ENCODE data around the gene COL5A1. TPM values are rescaled to one million over a fixed set of nuclear protein-coding genes. Genes with fewer than 3 reads are reported as not detected.

Gene COL5A1
- total RNA-seq, 1 experiment from 2014 or later = 9.5 TPM

GRCh38 chr9:134730011-134730760 lies 88.6 kb downstream of the COL5A1 start:
- peaks cover 0 to 3% of the 10 kb centered on the region in 2 experiments; a peak in 1 of 5 replicates for H3K9me3 Mint-ChIP-seq
- Histone ChIP-seq H3K79me1 (ENCODE audit: insufficient read depth, low read depth, low read length, poor library complexity, severe bottlenecking) (no peaks in the 10 kb centered on the region), H4K91ac (ENCODE audit: insufficient read length, low read depth, low read length) (no peak overlapping the region), H2BK15ac (ENCODE audit: low read depth, low read length) (no peak overlapping the region), H3K4me2 (ENCODE audit: insufficient read depth, insufficient read length, low read length) (no peak overlapping the region), H2BK20ac (ENCODE audit: low read depth, low read length, poor library complexity, severe bottlenecking) (no peak overlapping the region), H2AK5ac (ENCODE audit: insufficient read length, low read length) (no peak overlapping the region), H3K4ac (ENCODE audit: low read depth, low read length) (no peak overlapping the region), H2BK12ac (ENCODE audit: insufficient read length, low read depth, low read length) (no peak overlapping the region), H2AFZ (ENCODE audit: low read length) (no peak overlapping the region), H3K23ac (ENCODE audit: insufficient read length, low read depth, low read length) (no peak overlapping the region), H4K20me1 (ENCODE audit: control insufficient read depth, insufficient read depth, insufficient read length) (no peaks in the 10 kb centered on the region), H4K8ac (replicated peaks; ENCODE audit: insufficient read length, low read depth, low read length) (no peak overlapping the region), H2BK120ac (ENCODE audit: low read depth, low read length, poor library complexity, severe bottlenecking) (no peak overlapping the region), H4K5ac (ENCODE audit: insufficient read length, low read depth, low read length) (no peak overlapping the region), H3K56ac (ENCODE audit: insufficient read length, low read depth, low read length) (no peak overlapping the region), H3K27ac (ENCODE audit: insufficient read length, low read depth, low read length) (no peak overlapping the region), H2BK5ac (ENCODE audit: insufficient read length, low read length) (no peak overlapping the region), H3K27me3 (ENCODE audit: insufficient read depth, low read length) (no peaks in the 10 kb centered on the region), H3K4me1 (ENCODE audit: insufficient read depth, low read length) (no peaks in the 10 kb centered on the region), H3K9ac (ENCODE audit: extremely low read depth, insufficient read length, low read length) (no peak overlapping the region), H3K18ac (ENCODE audit: insufficient read length, low read depth, low read length) (no peak overlapping the region), H3K9me3 (ENCODE audit: control insufficient read depth, low read depth, low read length) (no peaks in the 10 kb centered on the region), H3K23me2 (ENCODE audit: insufficient read length, low read depth, low read length, poor library complexity, severe bottlenecking) (no peaks in the 10 kb centered on the region), H3K79me2 (ENCODE audit: insufficient read depth, low read length) (no peaks in the 10 kb centered on the region), H3K14ac (ENCODE audit: insufficient read depth, low read length) (no peak overlapping the region), H3T11ph (ENCODE audit: low read length) (no peak overlapping the region)
- no peak for DNase-seq
- no peak overlapping the region; a peak in 1 of 5 replicates for H3K4me3 Mint-ChIP-seq
- H3K36me3 Mint-ChIP-seq (ENCODE audit: insufficient read depth in 1 of 3, low read depth in 3 of 3) = peaks cover 0 to 4% (median 0%) of the 10 kb centered on the region in 3 experiments; a peak in 3 of 7 replicates
- WGBS (ENCODE audit: extremely low coverage, insufficient read length, low lambda C conversion rate) = no CpG with 5 or more reads among the region's 23 CpGs
- H3K27me3 Mint-ChIP-seq (ENCODE audit: low read depth) = no peaks in the 10 kb centered on the region
- peak overlapping the region in 1 of 3 experiments; percentile 92; a peak in 2 of 7 replicates for H3K27ac Mint-ChIP-seq
- TF ChIP-seq CTCF (conservative IDR thresholded peaks at IDR 0.05) = no peak
- H3K4me1 Mint-ChIP-seq = no peaks in the 10 kb centered on the region
